LNCAP (cell line): Measurements from ENCODE around the gene INTS1.

ENCODE experiments used
- CTCF ChIP-seq: fragments of 450-650 bp; IDR thresholded peaks from 2 replicates; pipeline ENCODE4 v1.5.1; 2017; ENCODE audit warnings: mild to moderate bottlenecking

The INTS1 gene

GRCh38 chr7:1490837-1491236, 13.4 kb downstream of the INTS1 start:
- TF ChIP-seq CTCF: no peak

DNA sequence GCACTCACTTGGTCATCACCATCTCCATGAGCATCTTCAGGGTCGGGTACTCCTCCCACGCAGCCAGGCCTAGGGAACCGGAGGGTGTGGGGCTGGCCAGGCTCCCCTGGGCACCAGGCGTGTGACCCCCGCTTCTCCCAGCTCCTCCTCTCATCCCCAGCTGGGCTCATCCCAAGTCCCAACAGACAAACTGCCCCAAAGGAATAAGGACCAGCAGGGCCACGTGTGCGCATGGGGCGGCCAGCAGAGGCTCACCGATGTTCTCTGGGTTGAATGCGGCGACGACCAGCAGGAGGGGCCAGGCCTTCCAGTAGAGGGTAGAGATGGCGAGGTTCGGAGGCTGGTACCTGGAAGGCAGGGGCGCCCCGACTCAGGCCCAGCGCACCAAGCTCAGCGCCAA, 14.9 kb downstream of the INTS1 start:
- TF ChIP-seq CTCF: no peak

GRCh38 chr7:1488016-1488415, 16.2 kb downstream of the INTS1 start:
- TF ChIP-seq CTCF: no peak

- TF ChIP-seq CTCF: no peak
Measured at GRCh38 chr7:1487466-1487865, 16.7 kb downstream of the INTS1 start.

- no peak for TF ChIP-seq CTCF
Measured at GRCh38 chr7:1486571-1486970, 17.6 kb downstream of the INTS1 start.

- no peak for TF ChIP-seq CTCF
Measured at GRCh38 chr7:1485156-1485555, 19.0 kb downstream of the INTS1 start.

DNA sequence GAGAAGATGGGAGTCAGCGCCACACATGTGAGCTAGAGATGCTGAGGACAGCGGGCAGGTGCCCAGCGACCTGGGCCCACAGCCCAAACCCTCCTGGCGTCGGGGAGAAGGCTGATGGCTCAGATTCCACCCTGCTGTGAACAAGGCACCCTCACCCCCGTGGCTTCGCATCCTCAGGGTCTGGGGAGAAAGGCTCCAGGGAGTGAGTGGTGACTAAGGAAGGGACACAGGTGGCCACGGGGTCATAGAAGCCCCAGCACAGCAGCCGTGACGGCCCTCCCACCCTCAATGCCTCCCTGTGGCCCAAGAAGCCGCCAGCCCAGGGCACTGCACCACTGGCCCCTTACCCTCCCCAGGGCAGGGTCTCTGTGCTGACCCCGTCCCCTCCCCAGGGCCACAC, 19.6 kb downstream of the INTS1 start:
- TF ChIP-seq CTCF: no peak
